NCI-H2081 (cell line): ENCODE measurements around the gene SERPINA4.

Experiments used
- DNase-seq, 2 experiments: peaks; one replicate each; lab custom pipeline; 2025; lab: John Stamatoyannopoulos, UW

SERPINA4 gene

GRCh38 chr14:94542811-94543440 lies 18.3 kb upstream of the SERPINA4 start:
- DNase-seq = no peak

GRCh38 chr14:94543449-94544124 lies 17.7 kb upstream of the SERPINA4 start:
- DNase-seq = no peak

DNA sequence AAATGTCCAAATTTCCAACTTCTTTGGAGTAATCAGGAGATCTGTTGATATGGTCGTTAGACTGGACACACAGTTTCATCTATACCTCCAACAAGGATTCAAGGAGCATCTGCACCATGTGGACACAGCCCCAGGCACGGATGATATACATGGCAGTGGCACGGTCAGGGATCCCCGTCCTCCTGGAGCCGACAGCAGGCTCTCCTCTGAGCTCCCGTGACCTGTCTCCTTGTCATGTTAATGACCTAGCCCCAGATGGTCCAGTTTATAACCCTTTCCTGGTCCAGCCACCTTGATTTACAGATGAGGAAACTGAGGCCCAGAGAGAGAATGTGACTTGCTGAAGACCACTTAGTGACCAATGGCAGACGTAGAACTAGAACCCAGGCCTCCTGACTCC lies 16.5 kb upstream of the SERPINA4 start:
- DNase-seq = no peak

DNA sequence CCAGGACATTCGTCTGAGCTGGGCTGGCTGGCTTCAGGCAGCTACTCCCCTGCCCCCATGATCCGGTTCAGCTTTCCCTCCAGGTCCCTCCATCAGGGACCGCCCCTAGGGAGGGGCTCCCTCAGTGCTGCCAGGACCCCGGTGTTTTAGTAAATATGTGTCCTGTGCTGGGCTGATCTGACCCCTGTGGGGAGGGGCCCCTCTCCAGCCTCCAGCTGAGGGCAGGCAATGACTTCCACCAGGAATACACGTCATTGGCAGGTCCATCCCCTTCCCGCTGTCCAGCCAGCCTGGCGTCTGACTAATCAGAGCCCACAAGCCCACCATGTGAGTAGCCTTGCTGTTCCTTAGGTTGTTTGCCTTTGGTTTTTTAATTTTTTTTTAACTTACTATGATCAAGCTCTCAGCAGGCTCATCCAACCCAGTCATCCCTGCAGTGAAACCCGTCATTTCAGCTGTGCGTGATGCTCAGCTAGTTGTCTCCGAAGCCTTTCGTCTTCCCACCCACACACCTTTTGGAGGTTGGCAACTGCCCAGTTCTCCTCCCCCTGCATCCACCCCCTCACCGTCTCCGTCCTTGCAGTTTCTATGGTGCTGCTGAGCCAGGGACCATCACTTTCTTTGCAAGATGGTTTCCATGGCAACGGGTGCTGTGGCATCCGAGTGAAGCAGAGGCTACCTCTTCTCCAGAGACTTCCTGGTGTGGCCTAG lies 16.0 kb upstream of the SERPINA4 start:
- DNase-seq = no peak

DNA sequence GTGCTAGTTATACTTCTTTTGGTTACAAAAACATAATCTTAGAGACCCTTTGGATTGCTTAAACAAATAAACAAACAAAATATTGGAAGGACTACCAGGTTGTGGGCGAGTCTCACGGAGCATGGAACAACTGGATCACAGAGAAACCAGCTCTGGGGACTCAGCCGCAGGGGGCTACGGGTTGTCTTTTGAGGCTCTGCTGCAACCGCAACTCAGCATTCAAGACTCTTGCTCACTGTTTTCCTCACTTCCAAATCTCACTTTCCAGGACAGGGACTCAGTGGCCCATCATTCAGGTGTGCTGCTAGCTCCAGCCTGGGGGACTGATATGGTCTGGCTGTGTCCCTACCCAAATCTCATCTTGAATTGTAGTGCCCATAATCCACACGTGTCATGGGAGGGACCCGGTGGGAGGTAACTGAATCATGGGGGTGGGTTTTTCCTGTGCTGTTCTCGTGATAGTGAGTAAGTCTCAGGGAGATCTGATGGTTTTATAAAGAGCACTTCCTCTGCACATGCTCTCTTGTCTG lies 14.0 kb upstream of the SERPINA4 start:
- no peak for DNase-seq

DNA sequence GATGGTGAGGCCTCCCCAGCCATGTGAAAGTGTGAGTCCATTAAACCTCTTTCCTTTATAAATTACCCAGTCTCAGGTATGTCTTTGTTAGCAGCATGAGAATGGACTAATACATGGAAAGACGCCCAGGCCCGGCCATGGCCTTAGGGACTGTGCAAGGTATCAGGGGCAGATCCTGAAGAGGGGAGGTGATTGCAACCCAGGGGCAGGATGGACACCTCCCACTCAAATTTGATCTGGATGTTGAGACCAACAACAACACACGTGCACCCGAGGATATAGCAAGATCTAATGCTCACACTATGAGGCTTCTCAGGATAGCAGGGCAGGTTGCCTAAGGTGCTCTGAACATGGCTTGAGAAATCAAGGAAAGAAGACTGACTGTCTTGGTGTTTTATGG lies 13.5 kb upstream of the SERPINA4 start:
- no peak for DNase-seq

DNA sequence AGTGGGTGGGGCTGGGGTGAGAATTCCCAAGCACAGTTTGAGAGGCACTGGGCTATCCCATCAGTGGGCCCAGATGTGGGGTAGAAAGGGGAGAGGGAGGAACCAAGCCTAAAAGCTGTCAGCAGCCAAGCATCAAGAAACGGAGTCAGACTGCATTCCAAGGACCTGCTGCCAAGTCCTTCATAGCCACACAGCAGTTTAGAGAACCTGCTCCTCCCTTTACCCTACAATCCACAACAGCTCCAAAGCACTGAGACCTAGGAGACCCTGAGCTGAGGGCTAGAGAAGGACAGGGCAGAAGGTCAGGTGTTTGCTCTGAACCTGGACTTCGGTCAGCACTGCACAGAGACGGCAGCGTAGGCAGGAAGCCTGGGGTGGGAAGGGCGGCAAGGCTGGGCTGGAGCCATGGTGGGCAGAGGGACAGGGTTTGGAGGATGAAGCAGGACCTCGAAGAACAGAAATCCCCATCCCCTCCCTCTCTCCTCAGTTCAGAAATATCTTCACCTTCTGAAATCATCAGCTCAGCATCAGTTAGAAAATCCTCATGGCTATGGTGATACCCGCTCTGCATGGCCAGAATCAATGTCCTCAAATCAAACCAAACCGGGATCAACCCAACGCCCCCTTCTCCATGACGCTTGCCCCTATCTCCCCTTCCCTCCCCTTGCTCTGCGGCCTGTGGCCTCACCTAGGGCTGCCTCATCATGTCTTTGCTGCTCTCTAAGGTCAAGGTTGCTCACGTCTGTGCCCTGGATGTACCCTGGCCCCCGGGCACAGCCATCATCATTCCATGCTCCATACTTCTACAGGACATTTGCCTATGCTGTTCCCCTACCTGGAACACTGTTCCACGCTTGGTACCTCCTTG lies 12.9 kb upstream of the SERPINA4 start:
- no peak for DNase-seq

DNA sequence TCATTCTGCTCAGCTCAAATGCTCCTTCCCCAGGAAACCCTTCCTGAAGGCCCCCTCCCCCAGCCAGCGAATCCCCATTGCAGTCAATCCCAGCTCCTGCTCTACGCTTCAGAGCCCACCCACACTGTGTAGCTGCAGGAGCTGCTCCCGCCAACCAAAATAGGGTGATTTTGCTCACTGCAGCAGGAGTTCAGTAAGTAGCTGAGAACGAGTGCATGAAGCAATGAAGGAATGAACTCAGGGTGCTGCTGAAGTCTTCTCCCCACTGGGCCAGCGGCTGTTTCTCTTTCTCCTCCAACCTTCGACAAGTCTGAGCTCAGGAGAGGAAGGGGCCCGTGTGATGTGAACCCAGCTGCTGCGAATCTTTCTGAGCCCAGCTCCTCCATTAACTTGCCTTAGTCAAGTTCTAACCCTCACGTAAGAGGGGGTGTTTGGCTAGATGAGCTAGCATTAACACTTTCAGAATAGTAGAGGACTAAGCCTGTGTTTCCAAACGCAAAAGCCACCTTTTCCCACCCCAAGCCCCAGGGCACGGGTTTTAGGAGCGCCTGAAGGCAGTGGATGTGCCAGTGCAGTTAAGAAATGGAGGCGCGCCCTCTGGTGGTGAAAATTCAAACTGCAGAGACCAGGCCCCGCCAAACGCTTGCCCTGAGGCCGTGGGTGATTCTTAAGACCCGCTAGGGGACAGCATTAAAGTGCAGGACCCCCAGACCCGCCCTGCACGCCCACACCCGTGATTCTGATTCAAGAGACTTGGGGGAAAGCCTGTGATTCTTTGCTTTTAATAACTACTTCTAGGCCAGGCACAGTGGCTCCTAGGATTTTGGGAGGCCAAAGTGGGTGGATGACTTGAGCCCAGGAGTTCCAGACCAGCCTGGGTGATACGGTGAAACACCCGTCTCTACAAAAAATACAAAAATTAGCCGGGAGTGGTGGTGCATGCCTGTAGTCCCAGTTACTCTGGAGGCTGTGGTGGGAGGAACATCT lies 11.9 kb upstream of the SERPINA4 start:
- DNase-seq = peak; percentile 24 to 36

DNA sequence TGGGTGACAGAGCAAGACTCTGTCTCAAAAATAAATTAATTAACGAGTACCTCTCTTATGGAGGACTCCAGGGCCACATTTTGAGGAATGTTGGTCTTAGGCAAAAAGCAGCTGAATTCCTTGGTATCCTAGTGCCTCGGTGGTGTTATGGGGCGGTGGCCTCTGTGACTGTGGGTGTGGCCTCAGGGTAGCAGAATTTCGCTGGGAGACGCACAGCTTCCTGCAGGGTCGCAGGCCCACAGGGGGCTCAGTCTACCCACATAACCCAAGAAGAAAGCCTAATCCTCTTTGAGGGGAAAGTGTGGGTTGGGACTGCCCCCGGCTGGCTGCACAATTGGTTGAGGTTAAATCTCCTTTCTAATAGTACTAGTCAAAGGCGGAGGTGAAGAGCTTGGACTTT lies 11.2 kb upstream of the SERPINA4 start:
- DNase-seq = no peak

- DNase-seq = no peak
These were observed 5.3 kb upstream of the SERPINA4 start for GRCh38 chr14:94555991-94556390.

DNA sequence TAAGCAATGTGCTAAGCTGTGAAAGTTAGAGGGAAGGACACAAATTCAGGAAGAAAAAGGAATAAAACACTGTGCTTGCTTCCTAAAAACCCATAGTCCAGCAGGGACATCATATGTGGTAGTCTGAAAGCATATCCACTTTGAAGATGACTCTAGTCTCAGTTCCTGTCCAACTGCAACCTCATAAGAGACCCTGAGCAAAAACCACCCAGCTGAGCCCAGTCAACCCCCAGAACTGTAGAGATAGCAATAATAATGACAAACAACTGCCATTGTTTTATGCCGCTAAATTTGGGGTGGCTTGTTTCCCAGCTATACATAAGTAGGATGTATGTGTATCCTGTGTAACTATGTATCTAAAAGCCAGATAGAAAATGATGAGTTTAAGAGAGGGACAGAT lies 3.9 kb upstream of the SERPINA4 start:
- DNase-seq = no peak

GRCh38 chr14:94558842-94559241 lies 2.4 kb upstream of the SERPINA4 start:
- no peak for DNase-seq

GRCh38 chr14:94559638-94560290 lies 1.5 kb upstream of the SERPINA4 start:
- DNase-seq = no peak

DNA sequence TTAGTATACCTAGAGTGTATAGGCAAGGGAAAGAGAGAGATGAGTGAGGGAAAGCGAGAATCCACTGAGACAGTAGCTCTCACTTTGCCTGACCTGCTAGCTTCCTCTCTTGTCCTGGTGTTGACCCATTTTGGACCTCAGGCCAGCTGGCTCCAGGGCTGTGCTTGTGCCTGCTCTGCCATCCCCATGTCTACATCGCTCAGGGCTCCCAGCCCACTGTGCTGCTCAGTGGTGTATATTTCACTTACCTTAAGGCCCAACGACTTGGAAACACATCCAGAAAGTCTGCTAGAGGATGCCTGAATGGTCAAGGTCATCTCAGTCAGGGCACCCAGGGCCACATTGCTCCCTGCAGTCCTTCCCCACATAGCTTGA lies 964 bp upstream of the SERPINA4 start:
- no peak for DNase-seq

- no peak for DNase-seq
These were observed 391 bp downstream of the SERPINA4 start for GRCh38 chr14:94561656-94562010.

GRCh38 chr14:94562022-94562421 lies 780 bp downstream of the SERPINA4 start:
- no peak for DNase-seq

DNA sequence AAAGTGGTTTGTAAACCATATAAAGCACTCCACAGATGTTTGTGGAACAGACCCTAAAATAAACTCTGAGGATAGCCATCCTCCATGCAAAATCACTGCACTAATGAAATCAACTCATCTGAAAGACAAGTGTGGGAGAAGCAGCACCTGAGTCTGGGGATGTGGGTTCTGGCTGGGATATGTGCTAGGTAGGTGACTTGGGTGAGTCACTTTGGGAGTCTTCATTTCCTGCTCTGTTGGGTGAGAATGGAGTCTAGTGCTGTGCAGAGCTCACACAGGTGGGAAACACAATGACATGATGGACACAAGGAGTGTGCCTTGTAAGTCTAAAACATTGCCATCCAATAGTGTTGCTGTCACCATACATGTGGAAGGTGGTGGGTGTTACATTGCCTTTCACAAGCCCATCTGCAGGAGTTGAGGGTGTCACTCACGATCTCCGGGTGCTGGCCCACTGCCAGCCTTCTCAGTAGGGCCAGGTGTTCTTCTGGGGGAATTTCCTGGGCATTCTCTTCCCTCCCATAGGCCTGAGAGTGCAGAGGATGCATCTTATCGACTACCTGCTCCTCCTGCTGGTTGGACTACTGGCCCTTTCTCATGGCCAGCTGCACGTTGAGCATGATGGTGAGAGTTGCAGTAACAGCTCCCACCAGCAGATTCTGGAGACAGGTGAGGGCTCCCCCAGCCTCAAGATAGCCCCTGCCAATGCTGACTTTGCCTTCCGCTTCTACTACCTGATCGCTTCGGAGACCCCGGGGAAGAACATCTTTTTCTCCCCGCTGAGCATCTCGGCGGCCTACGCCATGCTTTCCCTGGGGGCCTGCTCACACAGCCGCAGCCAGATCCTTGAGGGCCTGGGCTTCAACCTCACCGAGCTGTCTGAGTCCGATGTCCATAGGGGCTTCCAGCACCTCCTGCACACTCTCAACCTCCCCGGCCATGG lies 2.0 kb downstream of the SERPINA4 start:
- DNase-seq = no peak

DNA sequence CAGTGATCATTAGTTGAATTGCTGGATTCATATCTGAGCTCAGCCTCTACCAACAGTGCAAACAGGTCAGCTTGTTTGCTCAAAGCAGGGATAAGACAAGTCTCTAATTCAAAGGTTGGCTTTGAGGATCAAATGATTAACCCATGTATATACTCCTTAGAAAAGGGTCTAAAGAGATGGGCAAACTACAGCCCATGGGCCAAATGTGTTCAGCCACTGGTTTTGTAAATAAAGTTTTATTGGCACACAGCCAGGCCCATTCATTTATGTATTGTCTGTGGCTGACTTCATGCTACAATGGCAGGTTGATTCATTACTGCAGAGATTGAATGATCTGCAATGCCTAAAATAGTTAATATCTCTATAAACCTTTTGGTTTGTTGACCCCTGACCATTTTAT lies 3.1 kb downstream of the SERPINA4 start:
- no peak for DNase-seq

- no peak for DNase-seq
These were observed 6.9 kb downstream of the SERPINA4 start for GRCh38 chr14:94568186-94568585.
